AG10803 (cell line): ENCODE results near the gene TPK1.

Source experiments
- DNase-seq: peaks from one replicate; pipeline ENCODE4 v3.0.0; 2010; ENCODE audit warnings: low read depth
- H3K4me3 ChIP-seq: 2 replicates; pipeline ENCODE4 v1.5.1; 2011; ENCODE audit warnings: mild to moderate bottlenecking, low read length, control low read depth
- TF ChIP-seq, protein P1 (sequence below): conservative IDR thresholded peaks from 2 replicates; pipeline ENCODE4 v1.5.1; 2011; ENCODE audit warnings: mild to moderate bottlenecking, low read length, control low read depth, inconsistent platforms

The TPK1 gene

DNA sequence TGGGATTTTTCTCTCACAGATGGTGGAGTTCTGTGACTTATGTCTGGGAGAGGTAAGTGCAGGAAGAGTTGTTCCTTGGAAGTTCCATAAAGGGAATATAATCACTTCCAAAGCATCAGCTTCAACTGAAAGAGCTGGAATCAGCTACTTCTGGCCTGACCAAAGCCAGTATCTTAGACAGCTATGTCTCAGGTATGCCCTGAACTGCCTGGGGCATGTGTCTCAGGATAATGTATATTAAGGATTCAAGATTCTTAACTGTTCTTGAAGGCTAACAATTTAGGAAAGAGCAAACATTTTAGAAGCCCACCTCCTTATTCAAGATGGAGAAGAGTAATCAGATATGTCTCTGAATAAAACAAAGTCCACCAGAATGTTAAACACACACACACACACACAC, 420.0 kb downstream of the TPK1 start:
- DNase-seq, result no peak
- no peak overlapping the region for H3K4me3 ChIP-seq
- TF ChIP-seq, protein P1, sequence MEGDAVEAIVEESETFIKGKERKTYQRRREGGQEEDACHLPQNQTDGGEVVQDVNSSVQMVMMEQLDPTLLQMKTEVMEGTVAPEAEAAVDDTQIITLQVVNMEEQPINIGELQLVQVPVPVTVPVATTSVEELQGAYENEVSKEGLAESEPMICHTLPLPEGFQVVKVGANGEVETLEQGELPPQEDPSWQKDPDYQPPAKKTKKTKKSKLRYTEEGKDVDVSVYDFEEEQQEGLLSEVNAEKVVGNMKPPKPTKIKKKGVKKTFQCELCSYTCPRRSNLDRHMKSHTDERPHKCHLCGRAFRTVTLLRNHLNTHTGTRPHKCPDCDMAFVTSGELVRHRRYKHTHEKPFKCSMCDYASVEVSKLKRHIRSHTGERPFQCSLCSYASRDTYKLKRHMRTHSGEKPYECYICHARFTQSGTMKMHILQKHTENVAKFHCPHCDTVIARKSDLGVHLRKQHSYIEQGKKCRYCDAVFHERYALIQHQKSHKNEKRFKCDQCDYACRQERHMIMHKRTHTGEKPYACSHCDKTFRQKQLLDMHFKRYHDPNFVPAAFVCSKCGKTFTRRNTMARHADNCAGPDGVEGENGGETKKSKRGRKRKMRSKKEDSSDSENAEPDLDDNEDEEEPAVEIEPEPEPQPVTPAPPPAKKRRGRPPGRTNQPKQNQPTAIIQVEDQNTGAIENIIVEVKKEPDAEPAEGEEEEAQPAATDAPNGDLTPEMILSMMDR, result no peak

DNA sequence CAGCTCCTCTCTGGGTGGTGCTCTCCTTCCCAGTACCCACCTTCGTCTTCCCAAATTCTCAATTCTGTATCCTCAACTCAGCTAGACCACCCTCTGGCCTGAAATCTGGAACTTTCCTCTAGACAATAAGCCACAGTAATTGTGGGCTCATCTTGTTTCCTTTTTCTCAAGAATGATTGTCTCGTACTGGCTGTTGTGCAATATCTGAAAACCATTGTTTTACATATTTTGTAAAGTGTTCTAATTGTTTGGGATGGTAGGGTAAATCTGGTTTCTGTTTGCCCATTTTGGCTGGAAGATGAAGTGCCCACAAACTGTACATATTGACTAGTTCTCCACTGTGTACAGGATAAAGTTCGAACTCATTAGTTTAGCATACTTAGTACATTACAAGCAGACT, 421.0 kb downstream of the TPK1 start:
- no peak overlapping the region for H3K4me3 ChIP-seq
- TF ChIP-seq, protein P1, result no peak
- DNase-seq, result no peak

DNA sequence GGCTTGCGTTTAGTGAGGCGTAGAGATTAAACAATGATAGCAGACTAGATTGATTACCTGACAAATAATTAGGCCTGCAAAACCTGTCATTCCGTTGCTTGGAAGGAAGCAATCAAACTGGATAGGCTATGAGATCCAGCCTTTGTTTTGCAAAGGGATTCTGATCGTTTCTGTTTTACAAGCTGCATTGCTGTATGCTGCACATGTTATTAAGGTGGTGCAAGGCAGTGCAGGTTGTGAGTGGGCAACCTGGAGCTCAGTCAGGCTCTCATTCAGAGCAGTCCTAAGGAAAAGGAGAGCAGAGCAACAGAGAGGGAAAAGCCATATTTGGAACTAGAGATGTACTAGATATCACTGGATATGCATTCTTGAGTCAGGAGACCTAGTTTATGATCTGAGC, 425.4 kb downstream of the TPK1 start:
- no peak for DNase-seq
- H3K4me3 ChIP-seq, result no peak overlapping the region
- TF ChIP-seq, protein P1, result no peak

DNA sequence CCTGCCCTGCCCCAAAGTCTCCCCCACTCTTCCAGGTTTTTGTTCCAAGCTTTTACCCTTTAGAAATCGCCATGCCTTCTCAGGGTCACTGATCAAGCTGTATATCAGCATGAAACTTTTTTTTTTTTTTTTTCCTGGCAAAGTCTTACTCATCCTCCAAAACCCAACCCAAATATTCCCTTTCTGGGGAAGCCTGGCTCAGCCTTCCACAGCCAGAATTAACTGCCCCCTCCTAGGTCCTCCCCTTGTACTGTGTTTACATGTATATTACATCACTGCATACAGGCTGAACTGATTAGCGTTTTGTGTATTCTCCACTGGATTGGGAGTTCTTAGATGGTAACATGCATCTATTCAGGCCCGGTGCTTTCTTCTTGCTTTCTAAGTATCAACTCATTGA, 427.7 kb downstream of the TPK1 start:
- TF ChIP-seq, protein P1, result no peak
- peak; percentile 22 for DNase-seq
- no peak overlapping the region for H3K4me3 ChIP-seq

DNA sequence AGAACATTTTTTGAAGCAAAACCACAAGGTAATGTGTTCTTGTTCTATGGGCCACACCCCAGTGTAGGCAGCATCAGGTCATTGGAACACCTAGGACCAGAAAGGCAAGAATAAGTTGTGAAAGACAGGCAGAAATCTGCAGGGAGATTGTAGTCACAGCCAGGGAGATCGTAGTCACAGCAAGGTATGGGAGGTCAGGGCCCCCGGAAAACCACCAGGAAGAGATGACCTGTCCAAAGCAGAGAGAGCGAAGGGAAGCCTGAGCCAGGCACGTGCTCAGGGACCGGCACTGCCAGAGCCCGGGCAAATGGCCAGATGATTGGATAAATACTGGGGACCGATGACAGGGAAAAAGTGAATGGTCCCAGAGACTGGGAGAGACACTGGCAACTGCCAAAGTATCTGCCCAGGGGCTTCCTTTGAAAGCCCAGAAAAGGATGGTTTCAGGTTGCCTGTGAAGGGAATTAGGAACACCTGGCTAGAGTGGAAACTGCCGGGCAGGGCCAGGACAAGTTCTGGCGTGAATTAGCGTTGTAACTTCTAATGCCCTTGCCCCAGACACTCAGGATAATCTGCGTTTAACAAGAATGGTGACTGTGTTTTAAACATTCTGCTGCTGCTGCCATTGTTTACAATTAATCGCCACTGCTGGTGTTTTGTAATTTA, 428.5 kb downstream of the TPK1 start:
- no peak overlapping the region for H3K4me3 ChIP-seq
- DNase-seq, result no peak

DNA sequence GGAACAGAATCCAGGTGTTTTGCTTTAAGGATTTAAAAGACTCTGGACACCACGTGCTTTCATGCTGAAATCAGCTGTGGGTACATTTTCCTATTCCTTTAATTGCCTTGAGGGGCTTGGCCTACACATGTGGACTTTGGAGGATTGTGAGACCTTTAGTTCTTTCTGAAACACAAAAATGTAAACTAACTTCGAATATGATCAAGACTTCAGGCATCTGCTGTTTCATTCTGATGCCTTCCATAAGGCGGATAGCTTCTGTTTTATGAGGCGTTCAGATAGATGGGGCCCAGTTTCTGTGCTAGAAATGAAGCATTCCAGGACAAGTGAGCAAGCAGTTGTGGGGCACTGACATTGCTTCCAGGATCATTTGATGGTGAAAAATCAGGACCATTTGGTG, 430.9 kb downstream of the TPK1 start:
- TF ChIP-seq, protein P1, result no peak
- H3K4me3 ChIP-seq, result no peak overlapping the region
- DNase-seq, result peak; percentile 18

More for the DNA sequence above, 428.5 kb downstream of the TPK1 start:
- TF ChIP-seq, protein P1, result no peak

DNA sequence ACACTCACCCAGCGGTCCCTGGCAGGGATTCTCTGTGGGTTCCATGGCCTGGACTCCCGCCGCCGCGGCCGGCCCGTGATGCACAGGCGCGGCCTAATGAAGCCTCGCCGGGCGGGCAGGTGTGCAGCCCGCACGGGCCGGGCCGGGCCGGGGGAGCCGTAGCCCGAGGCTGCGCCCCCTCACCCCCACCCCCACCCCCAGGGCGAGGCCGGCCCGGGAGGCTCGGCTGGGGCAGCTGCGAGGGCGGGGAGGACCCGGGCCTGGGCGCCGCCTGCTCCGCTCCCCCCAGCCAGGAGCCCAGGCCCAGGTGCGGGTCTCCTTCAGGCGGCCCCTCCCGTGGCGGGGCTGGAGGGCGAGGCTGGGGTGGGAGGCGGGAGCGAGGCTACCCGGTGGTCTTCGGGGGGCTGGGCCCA, 432.2 kb downstream of the TPK1 start, which contains the start of gene NOBOX:
Gene NOBOX (minus strand): TSS at position 45 of the 413 bp plus-strand sequence.
- TF ChIP-seq, protein P1, result no peak
- no peak for DNase-seq
- no peak within 1 kb of the TSS for H3K4me3 ChIP-seq
